ENCODE measurements around the gene PTGFR. TPM values are rescaled to one million over a fixed set of nuclear protein-coding genes. Genes with fewer than 3 reads are reported as not detected.

The PTGFR gene
- total RNA-seq, 1 donor from 2014 or later: 17.2 TPM

DNA sequence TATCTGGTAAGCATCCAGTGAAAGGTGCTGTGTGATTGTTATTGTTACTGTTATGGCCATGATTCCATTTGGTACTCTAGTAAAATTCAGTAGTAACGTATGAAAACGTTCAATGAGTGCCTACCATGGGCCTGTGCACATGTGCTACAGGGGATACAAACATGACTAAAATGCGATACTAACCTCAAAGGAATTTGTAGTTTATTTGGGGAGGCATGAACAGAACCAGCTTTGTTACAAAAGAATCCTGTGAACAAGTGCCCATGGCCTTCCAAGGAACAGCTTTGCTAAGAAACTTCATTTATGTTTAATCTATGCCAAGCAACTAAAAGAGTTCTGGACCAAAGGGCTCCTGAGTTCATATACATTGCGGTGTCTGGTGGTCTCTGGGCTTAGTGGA is 28.7 kb downstream of the PTGFR start:
- no peaks in the 10 kb centered on the region for H3K36me3 ChIP-seq (ENCODE audit: control insufficient read depth in 3 of 3, insufficient read depth in 3 of 3, low read length in 3 of 3)
- no peak overlapping the region for H3K4me3 ChIP-seq (ENCODE audit: low read length in 3 of 3)
- no peaks in the 10 kb centered on the region for H3K27me3 ChIP-seq (ENCODE audit: control insufficient read depth in 3 of 3, insufficient read depth in 3 of 3, low read length in 3 of 3)
- H3K27ac ChIP-seq (ENCODE audit: low read depth, low read length): no peak overlapping the region
- H3K9me3 ChIP-seq (ENCODE audit: control insufficient read depth in 3 of 3, low read length in 3 of 3): no peaks in the 10 kb centered on the region
- H3K9ac ChIP-seq (ENCODE audit: low read depth in 1 of 3, low read length in 3 of 3): no peak overlapping the region
- H3K4me1 ChIP-seq (ENCODE audit: control insufficient read depth in 3 of 3, insufficient read depth in 3 of 3, low read length in 3 of 3): no peaks in the 10 kb centered on the region

DNA sequence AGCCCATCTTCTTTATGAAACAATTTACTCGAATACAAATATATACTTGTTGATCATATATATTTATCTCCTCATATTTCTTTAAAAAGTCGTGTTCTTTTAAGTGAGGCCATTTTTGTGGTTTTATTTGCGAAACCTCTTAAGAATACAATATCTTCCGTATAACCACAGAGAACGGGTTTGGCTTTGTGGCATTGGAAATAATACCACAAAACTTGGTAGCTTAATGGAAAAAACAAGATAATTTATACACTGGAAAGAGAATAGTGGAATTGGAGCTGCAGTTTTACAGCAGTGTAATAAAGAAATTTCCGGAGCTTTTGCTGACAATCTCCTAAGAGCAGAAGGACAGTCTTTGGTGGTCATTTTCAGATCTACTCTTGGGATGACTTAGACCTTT is 29.4 kb downstream of the PTGFR start:
- Histone ChIP-seq H3K9me3 (ENCODE audit: control insufficient read depth in 3 of 3, low read length in 3 of 3) (no peaks in the 10 kb centered on the region), H3K9ac (ENCODE audit: low read depth in 1 of 3, low read length in 3 of 3) (no peak overlapping the region), H3K36me3 (ENCODE audit: control insufficient read depth in 3 of 3, insufficient read depth in 3 of 3, low read length in 3 of 3) (no peaks in the 10 kb centered on the region), H3K4me3 (ENCODE audit: low read length in 3 of 3) (no peak overlapping the region), H3K27me3 (ENCODE audit: control insufficient read depth in 3 of 3, insufficient read depth in 3 of 3, low read length in 3 of 3) (no peaks in the 10 kb centered on the region), H3K4me1 (ENCODE audit: control insufficient read depth in 3 of 3, insufficient read depth in 3 of 3, low read length in 3 of 3) (no peaks in the 10 kb centered on the region), H3K27ac (ENCODE audit: low read depth, low read length) (no peak overlapping the region)

DNA sequence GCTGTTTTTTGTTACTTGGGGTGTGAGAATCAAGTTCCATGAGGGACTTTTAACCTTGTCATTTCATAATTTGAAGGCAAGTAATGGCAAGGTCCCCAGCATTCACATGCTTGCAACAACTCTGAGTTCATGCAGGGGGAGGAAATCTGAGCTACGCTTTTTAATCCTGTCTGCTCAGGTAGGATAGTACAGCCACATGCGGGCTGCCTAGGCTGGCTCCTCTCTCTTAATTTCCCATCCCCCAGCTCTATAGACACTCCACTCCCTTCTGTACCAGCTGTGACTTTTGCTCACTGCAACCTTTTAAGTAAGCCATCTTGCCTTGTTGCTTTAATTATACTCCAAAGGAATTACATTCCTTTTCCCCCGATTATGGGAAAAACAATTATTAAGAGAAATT is 30.1 kb downstream of the PTGFR start:
- no peaks in the 10 kb centered on the region for H3K36me3 ChIP-seq (ENCODE audit: control insufficient read depth in 3 of 3, insufficient read depth in 3 of 3, low read length in 3 of 3)
- H3K4me3 ChIP-seq (ENCODE audit: low read length in 3 of 3): no peak overlapping the region
- no peaks in the 10 kb centered on the region for H3K27me3 ChIP-seq (ENCODE audit: control insufficient read depth in 3 of 3, insufficient read depth in 3 of 3, low read length in 3 of 3)
- no peaks in the 10 kb centered on the region for H3K4me1 ChIP-seq (ENCODE audit: control insufficient read depth in 3 of 3, insufficient read depth in 3 of 3, low read length in 3 of 3)
- H3K27ac ChIP-seq (ENCODE audit: low read depth, low read length): no peak overlapping the region
- no peak overlapping the region for H3K9ac ChIP-seq (ENCODE audit: low read depth in 1 of 3, low read length in 3 of 3)
- no peaks in the 10 kb centered on the region for H3K9me3 ChIP-seq (ENCODE audit: control insufficient read depth in 3 of 3, low read length in 3 of 3)

DNA sequence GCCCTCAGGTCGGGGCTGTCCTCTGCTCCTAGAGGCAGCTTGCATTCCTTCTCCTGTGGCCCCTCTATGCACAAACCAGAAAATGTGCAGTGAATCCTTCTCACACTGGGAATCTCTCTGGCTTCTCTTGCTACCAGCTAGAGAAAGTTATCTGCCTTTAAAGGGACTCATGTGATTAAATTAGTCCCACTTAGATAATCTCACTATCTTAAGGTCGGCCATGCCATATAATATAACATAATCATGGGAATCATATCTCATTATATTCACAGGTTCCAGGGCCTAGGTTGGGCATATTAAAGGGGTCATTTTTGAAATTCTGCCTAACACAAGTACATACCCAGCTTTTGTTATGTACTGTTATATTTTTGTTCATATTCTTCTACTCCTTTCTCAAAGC is 31.4 kb downstream of the PTGFR start:
- Histone ChIP-seq H3K27ac (ENCODE audit: low read depth, low read length) (no peak overlapping the region), H3K27me3 (ENCODE audit: control insufficient read depth in 3 of 3, insufficient read depth in 3 of 3, low read length in 3 of 3) (no peaks in the 10 kb centered on the region), H3K4me1 (ENCODE audit: control insufficient read depth in 3 of 3, insufficient read depth in 3 of 3, low read length in 3 of 3) (no peaks in the 10 kb centered on the region), H3K36me3 (ENCODE audit: control insufficient read depth in 3 of 3, insufficient read depth in 3 of 3, low read length in 3 of 3) (no peaks in the 10 kb centered on the region), H3K4me3 (ENCODE audit: low read length in 3 of 3) (no peak overlapping the region), H3K9me3 (ENCODE audit: control insufficient read depth in 3 of 3, low read length in 3 of 3) (no peaks in the 10 kb centered on the region), H3K9ac (ENCODE audit: low read depth in 1 of 3, low read length in 3 of 3) (no peak overlapping the region)

DNA sequence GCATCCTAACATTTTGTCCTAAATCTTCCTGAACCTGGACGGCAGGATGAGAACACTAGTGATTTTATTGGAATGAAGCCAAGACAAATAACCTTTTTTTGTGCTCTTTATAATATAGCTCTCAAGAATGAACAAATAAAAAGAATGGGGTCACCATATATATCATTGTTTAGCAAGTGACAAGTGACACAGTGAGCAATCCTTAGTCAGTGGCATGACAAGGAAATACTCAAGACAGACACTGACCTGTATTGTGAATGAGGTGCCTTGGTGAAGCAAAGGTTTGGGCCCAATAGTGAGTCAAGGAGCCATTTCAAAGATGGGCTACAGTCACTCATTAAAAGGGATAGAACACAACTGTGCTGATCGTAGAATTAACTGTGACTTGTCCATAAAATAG is 35.7 kb downstream of the PTGFR start:
- Histone ChIP-seq H3K9ac (ENCODE audit: low read depth in 1 of 3, low read length in 3 of 3) (no peak overlapping the region), H3K27ac (ENCODE audit: low read depth, low read length) (no peak overlapping the region), H3K36me3 (ENCODE audit: control insufficient read depth in 3 of 3, insufficient read depth in 3 of 3, low read length in 3 of 3) (no peaks in the 10 kb centered on the region), H3K4me1 (ENCODE audit: control insufficient read depth in 3 of 3, insufficient read depth in 3 of 3, low read length in 3 of 3) (no peaks in the 10 kb centered on the region), H3K4me3 (ENCODE audit: low read length in 3 of 3) (no peak overlapping the region), H3K9me3 (ENCODE audit: control insufficient read depth in 3 of 3, low read length in 3 of 3) (no peaks in the 10 kb centered on the region), H3K27me3 (ENCODE audit: control insufficient read depth in 3 of 3, insufficient read depth in 3 of 3, low read length in 3 of 3) (no peaks in the 10 kb centered on the region)

DNA sequence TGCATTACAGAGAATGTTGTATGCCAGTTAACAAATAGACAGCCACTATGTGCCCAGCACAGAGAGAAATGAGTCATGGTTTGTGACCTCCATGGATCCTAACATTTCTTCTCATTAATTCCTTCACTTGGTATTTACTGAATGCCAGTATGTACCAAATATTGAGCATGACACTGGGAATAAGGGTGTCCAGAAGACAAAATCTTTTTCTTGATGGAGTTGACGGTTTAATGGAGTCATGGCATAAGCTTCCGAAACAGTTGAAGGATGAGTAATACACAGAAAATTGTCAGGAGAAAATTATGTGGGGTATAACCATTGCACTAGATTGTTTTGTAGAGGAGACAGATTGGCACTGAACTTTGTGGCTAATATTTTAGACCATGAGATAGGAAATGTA is 36.9 kb downstream of the PTGFR start:
- no peaks in the 10 kb centered on the region for H3K4me1 ChIP-seq (ENCODE audit: control insufficient read depth in 3 of 3, insufficient read depth in 3 of 3, low read length in 3 of 3)

DNA sequence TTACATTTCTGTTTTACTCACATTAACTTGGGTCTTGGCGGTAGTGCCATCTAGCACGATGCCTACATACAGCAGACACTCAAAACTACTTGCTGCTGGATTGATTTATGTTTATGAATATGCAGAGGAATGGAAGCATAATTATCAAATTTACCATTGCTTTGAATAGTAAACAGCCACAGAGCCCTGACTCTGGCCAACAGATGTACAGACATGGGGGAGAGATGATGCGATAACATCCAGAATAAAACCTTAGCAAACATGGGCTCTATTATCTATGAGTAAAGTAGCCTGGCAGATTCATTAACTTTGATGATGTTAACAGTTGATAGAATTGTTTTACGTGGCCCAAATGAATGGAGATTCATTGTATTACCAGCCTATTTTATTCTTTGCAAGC is 42.8 kb downstream of the PTGFR start:
- no peak overlapping the region for H3K4me3 ChIP-seq (ENCODE audit: low read length in 3 of 3)
- no peaks in the 10 kb centered on the region for H3K27me3 ChIP-seq (ENCODE audit: control insufficient read depth in 3 of 3, insufficient read depth in 3 of 3, low read length in 3 of 3)
- H3K9ac ChIP-seq (ENCODE audit: low read depth in 1 of 3, low read length in 3 of 3): no peak overlapping the region
- no peak overlapping the region for H3K27ac ChIP-seq (ENCODE audit: low read depth, low read length)
- H3K9me3 ChIP-seq (ENCODE audit: control insufficient read depth in 3 of 3, low read length in 3 of 3): no peaks in the 10 kb centered on the region
- no peaks in the 10 kb centered on the region for H3K36me3 ChIP-seq (ENCODE audit: control insufficient read depth in 3 of 3, insufficient read depth in 3 of 3, low read length in 3 of 3)
- H3K4me1 ChIP-seq (ENCODE audit: control insufficient read depth in 3 of 3, insufficient read depth in 3 of 3, low read length in 3 of 3): no peaks in the 10 kb centered on the region

More for the DNA sequence above, 36.9 kb downstream of the PTGFR start:
- Histone ChIP-seq H3K9ac (ENCODE audit: low read depth in 1 of 3, low read length in 3 of 3) (no peak overlapping the region), H3K27me3 (ENCODE audit: control insufficient read depth in 3 of 3, insufficient read depth in 3 of 3, low read length in 3 of 3) (no peaks in the 10 kb centered on the region), H3K9me3 (ENCODE audit: control insufficient read depth in 3 of 3, low read length in 3 of 3) (no peaks in the 10 kb centered on the region), H3K4me3 (ENCODE audit: low read length in 3 of 3) (no peak overlapping the region), H3K36me3 (ENCODE audit: control insufficient read depth in 3 of 3, insufficient read depth in 3 of 3, low read length in 3 of 3) (no peaks in the 10 kb centered on the region), H3K27ac (ENCODE audit: low read depth, low read length) (no peak overlapping the region)

DNA sequence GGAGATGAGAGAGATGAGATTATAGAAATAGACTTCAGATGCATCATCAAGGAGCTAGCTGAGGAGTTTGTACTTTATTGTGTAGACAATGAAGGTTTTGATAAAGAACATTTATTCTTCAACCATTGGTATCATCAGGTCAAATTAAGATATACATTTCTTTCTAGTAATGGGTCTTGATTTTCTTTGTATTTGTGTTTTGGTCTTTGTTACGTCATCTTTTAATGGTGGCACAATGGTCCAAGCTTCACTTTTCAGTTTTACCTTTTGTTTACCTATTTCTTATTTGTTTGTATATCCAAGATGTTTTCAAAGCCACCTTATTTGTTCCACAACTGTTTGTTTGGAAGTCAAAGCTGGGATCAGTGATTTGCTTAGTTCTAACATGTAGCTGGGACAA is 44.5 kb downstream of the PTGFR start:
- no peaks in the 10 kb centered on the region for H3K9me3 ChIP-seq (ENCODE audit: control insufficient read depth in 3 of 3, low read length in 3 of 3)
- no peaks in the 10 kb centered on the region for H3K27me3 ChIP-seq (ENCODE audit: control insufficient read depth in 3 of 3, insufficient read depth in 3 of 3, low read length in 3 of 3)
- no peak overlapping the region for H3K4me3 ChIP-seq (ENCODE audit: low read length in 3 of 3)
- H3K4me1 ChIP-seq (ENCODE audit: control insufficient read depth in 3 of 3, insufficient read depth in 3 of 3, low read length in 3 of 3): no peaks in the 10 kb centered on the region
- no peaks in the 10 kb centered on the region for H3K36me3 ChIP-seq (ENCODE audit: control insufficient read depth in 3 of 3, insufficient read depth in 3 of 3, low read length in 3 of 3)
- no peak overlapping the region for H3K9ac ChIP-seq (ENCODE audit: low read depth in 1 of 3, low read length in 3 of 3)
- H3K27ac ChIP-seq (ENCODE audit: low read depth, low read length): no peak overlapping the region

DNA sequence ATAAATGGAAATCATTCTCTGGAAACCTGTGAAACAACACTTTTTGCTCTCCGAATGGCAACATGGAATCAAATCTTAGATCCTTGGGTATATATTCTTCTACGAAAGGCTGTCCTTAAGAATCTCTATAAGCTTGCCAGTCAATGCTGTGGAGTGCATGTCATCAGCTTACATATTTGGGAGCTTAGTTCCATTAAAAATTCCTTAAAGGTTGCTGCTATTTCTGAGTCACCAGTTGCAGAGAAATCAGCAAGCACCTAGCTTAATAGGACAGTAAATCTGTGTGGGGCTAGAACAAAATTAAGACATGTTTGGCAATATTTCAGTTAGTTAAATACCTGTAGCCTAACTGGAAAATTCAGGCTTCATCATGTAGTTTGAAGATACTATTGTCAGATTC is 45.7 kb downstream of the PTGFR start:
- Histone ChIP-seq H3K4me1 (ENCODE audit: control insufficient read depth in 3 of 3, insufficient read depth in 3 of 3, low read length in 3 of 3) (no peaks in the 10 kb centered on the region), H3K9me3 (ENCODE audit: control insufficient read depth in 3 of 3, low read length in 3 of 3) (no peaks in the 10 kb centered on the region), H3K27me3 (ENCODE audit: control insufficient read depth in 3 of 3, insufficient read depth in 3 of 3, low read length in 3 of 3) (no peaks in the 10 kb centered on the region), H3K36me3 (ENCODE audit: control insufficient read depth in 3 of 3, insufficient read depth in 3 of 3, low read length in 3 of 3) (no peaks in the 10 kb centered on the region), H3K4me3 (ENCODE audit: low read length in 3 of 3) (no peak overlapping the region), H3K9ac (ENCODE audit: low read depth in 1 of 3, low read length in 3 of 3) (no peak overlapping the region), H3K27ac (ENCODE audit: low read depth, low read length) (no peak overlapping the region)

DNA sequence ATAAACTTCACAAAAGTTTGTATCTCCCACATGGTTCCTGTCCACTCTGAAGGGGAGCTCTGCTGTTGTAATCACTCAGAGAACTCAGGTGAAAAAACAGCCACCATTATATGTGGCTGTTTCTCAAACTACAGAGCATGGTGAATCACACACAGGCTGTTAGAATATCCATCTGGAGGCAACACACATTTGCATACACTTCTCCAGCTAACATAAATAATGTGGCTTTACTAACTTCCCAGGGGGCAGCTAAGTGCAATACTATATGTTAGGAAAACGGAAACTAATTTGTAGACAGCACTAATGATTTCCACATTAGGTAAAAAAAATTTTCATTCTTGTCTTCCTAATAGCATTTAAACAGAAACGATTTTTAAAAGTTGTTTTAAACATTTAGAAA is 49.3 kb downstream of the PTGFR start:
- Histone ChIP-seq H3K27ac (ENCODE audit: low read depth, low read length) (no peak overlapping the region), H3K27me3 (ENCODE audit: control insufficient read depth in 3 of 3, insufficient read depth in 3 of 3, low read length in 3 of 3) (no peaks in the 10 kb centered on the region), H3K4me3 (ENCODE audit: low read length in 3 of 3) (no peak overlapping the region), H3K9ac (ENCODE audit: low read depth in 1 of 3, low read length in 3 of 3) (no peak overlapping the region), H3K9me3 (ENCODE audit: control insufficient read depth in 3 of 3, low read length in 3 of 3) (no peaks in the 10 kb centered on the region), H3K4me1 (ENCODE audit: control insufficient read depth in 3 of 3, insufficient read depth in 3 of 3, low read length in 3 of 3) (no peaks in the 10 kb centered on the region), H3K36me3 (ENCODE audit: control insufficient read depth in 3 of 3, insufficient read depth in 3 of 3, low read length in 3 of 3) (no peaks in the 10 kb centered on the region)

DNA sequence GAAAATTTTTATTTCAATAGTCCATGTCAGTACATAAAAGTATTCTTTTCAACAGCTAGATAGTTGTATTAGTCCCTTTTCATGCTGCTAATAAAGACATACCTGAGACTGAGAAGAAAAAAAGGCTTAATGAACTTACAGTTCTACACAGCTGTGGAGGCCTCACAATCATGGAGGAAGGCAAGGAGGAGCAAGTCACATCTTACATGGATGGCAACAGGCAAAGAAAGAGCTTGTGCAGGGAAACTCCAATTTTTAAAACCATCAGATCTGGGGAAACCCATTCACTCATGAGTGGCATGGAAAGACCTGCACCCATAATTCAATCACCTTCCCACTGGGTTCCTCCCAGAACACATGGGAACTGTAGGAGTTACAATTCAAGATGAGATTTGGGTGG is 50.7 kb downstream of the PTGFR start:
- Histone ChIP-seq H3K9me3 (ENCODE audit: control insufficient read depth in 3 of 3, low read length in 3 of 3) (no peaks in the 10 kb centered on the region), H3K9ac (ENCODE audit: low read depth in 1 of 3, low read length in 3 of 3) (no peak overlapping the region), H3K4me3 (ENCODE audit: low read length in 3 of 3) (no peak overlapping the region), H3K36me3 (ENCODE audit: control insufficient read depth in 3 of 3, insufficient read depth in 3 of 3, low read length in 3 of 3) (no peaks in the 10 kb centered on the region), H3K4me1 (ENCODE audit: control insufficient read depth in 3 of 3, insufficient read depth in 3 of 3, low read length in 3 of 3) (no peaks in the 10 kb centered on the region), H3K27ac (ENCODE audit: low read depth, low read length) (no peak overlapping the region), H3K27me3 (ENCODE audit: control insufficient read depth in 3 of 3, insufficient read depth in 3 of 3, low read length in 3 of 3) (no peaks in the 10 kb centered on the region)

Measured in skeletal muscle tissue (tissue), 4 donors.